Natural killer cell treated with Interleukin-12 subunit alpha and Interleukin-12 subunit beta and Interleukin-15 and Interleukin-18, amount 100 ng/mL, for 72 hours (primary cell): Measurements from ENCODE around the gene FIG4. TPM values are rescaled to one million over a fixed set of nuclear protein-coding genes. Genes with fewer than 3 reads are reported as not detected.
"Not testable (repeated sequence)": the region's sequence is repeated elsewhere in the genome, so short reads cannot be mapped to it uniquely, and the experiment has no call there.

Experiments used
- ATAC-seq, 2 donors: fragments of 150-1000 bp; cut with Tn5 transposase in 1 of 2; sonication (Bioruptor Pico), chemical (Tn5 transposase) in 1 of 2; 2 replicates each; pipeline ENCODE4 v1.10.0; 2021
- DNase-seq: peaks from one replicate; pipeline ENCODE4 v3.0.0; 2022; ENCODE audit warnings: low spot score
- H3K27ac Mint-ChIP-seq, 2 donors: 1 replicate in 1 of 2; 2 replicates in 1 of 2; pipeline ENCODE4 v1.8.0; 2022; ENCODE audit warnings: mixed read lengths in 2 of 2, mild to moderate bottlenecking in 1 of 2, moderate library complexity in 1 of 2
- H3K27me3 Mint-ChIP-seq, 2 donors: 1 replicate in 1 of 2; 2 replicates in 1 of 2; pipeline ENCODE4 v1.8.0; 2022; ENCODE audit warnings: mixed read lengths in 2 of 2
- H3K36me3 Mint-ChIP-seq: one replicate; pipeline ENCODE4 v1.8.0; 2022; ENCODE audit warnings: mixed read lengths
- H3K4me1 Mint-ChIP-seq, 2 donors: 1 replicate in 1 of 2; 2 replicates in 1 of 2; pipeline ENCODE4 v1.8.0; 2022; ENCODE audit warnings: low read depth in 2 of 2, mixed read lengths in 2 of 2, mild to moderate bottlenecking in 1 of 2
- H3K4me3 Mint-ChIP-seq: one replicate; pipeline ENCODE4 v1.8.0; 2022; ENCODE audit warnings: mixed read lengths
- H3K9me3 Mint-ChIP-seq: 2 replicates; pipeline ENCODE4 v1.8.0; 2022; ENCODE audit warnings: mixed read lengths
- total RNA-seq, 2 donors: library from RNA; stranded (reverse); gene quantifications; one replicate each; pipeline ENCODE4 v1.2.3, GENCODE V29; 2022

FIG4 gene
- 10 to 100 TPM in 1 of 2 donors, 1 to 10 TPM in 1; 9.4 to 19.4 TPM for total RNA-seq

GRCh38 chr6:109690737-109691621, at the start of gene FIG4, which contains the start of gene AK9:
Gene FIG4, plus strand, starts transcription at chr6:109691296. Its CDS starts 140 bp downstream, at chr6:109691436.
Gene AK9, minus strand, starts transcription at chr6:109691202. Its CDS starts 15,457 bp downstream, at chr6:109675745.
- H3K27me3 Mint-ChIP-seq = no peaks in the 10 kb centered on the region
- no peaks in the 10 kb centered on the region for H3K9me3 Mint-ChIP-seq
- H3K4me3 Mint-ChIP-seq = peak within 1 kb of the TSS; percentile 87
- H3K36me3 Mint-ChIP-seq = peaks cover 4% of the 10 kb centered on the region
- ATAC-seq (peak; percentile 98 to 99), DNase-seq (peak; percentile 92)
- peaks cover 32 to 34% of the 10 kb centered on the region in 2 donors for H3K4me1 Mint-ChIP-seq
- peak within 1 kb of the TSS; percentile 76 to 95 for H3K27ac Mint-ChIP-seq

GRCh38 chr6:109644131-109644530, 47.0 kb upstream of the FIG4 start:
- no peaks in the 10 kb centered on the region for H3K9me3 Mint-ChIP-seq
- H3K27ac Mint-ChIP-seq = no peak overlapping the region
- ATAC-seq = no peak
- peaks cover 55% of the 10 kb centered on the region for H3K36me3 Mint-ChIP-seq
- no peaks in the 10 kb centered on the region for H3K4me1 Mint-ChIP-seq
- H3K27me3 Mint-ChIP-seq = no peaks in the 10 kb centered on the region
- H3K4me3 Mint-ChIP-seq = no peak overlapping the region
- DNase-seq = no peak

- Mint-ChIP-seq H3K27ac (no peak overlapping the region), H3K27me3 (no peaks in the 10 kb centered on the region), H3K4me1 (no peaks in the 10 kb centered on the region), H3K4me3 (no peak overlapping the region), H3K9me3 (no peaks in the 10 kb centered on the region), H3K36me3 (peaks cover 10% of the 10 kb centered on the region)
- ATAC-seq (no peak), DNase-seq (no peak)
Measured at GRCh38 chr6:109653264-109653663, 37.8 kb upstream of the FIG4 start.

- DNase-seq (no peak), ATAC-seq (no peak)
- no peak overlapping the region for H3K27ac Mint-ChIP-seq
- peaks cover 9% of the 10 kb centered on the region for H3K36me3 Mint-ChIP-seq
- H3K4me1 Mint-ChIP-seq = no peaks in the 10 kb centered on the region
- H3K4me3 Mint-ChIP-seq = no peak overlapping the region
- no peaks in the 10 kb centered on the region for H3K27me3 Mint-ChIP-seq
- H3K9me3 Mint-ChIP-seq = no peaks in the 10 kb centered on the region
Measured at GRCh38 chr6:109655761-109656262, 35.3 kb upstream of the FIG4 start.

- no peak for ATAC-seq
- Mint-ChIP-seq H3K27me3 (no peaks in the 10 kb centered on the region), H3K4me1 (no peaks in the 10 kb centered on the region), H3K4me3 (no peak overlapping the region), H3K36me3 (no peaks in the 10 kb centered on the region), H3K27ac (no peak overlapping the region), H3K9me3 (no peaks in the 10 kb centered on the region)
- no peak for DNase-seq
Measured at GRCh38 chr6:109660526-109661320, 30.4 kb upstream of the FIG4 start.

GRCh38 chr6:109662192-109662591, 28.9 kb upstream of the FIG4 start:
- H3K36me3 Mint-ChIP-seq = no peaks in the 10 kb centered on the region
- H3K4me3 Mint-ChIP-seq = no peak overlapping the region
- DNase-seq (no peak), ATAC-seq (no peak)
- no peak overlapping the region for H3K27ac Mint-ChIP-seq
- no peaks in the 10 kb centered on the region for H3K9me3 Mint-ChIP-seq
- no peaks in the 10 kb centered on the region for H3K4me1 Mint-ChIP-seq
- H3K27me3 Mint-ChIP-seq = no peaks in the 10 kb centered on the region

- Mint-ChIP-seq H3K4me1 (no peaks in the 10 kb centered on the region), H3K27ac (no peak overlapping the region), H3K27me3 (no peaks in the 10 kb centered on the region), H3K36me3 (peaks cover 4% of the 10 kb centered on the region), H3K4me3 (no peak overlapping the region), H3K9me3 (no peaks in the 10 kb centered on the region)
- no peak for ATAC-seq
- no peak for DNase-seq
Measured at GRCh38 chr6:109669811-109670210, 21.3 kb upstream of the FIG4 start.

GRCh38 chr6:109671733-109672132, 19.4 kb upstream of the FIG4 start:
- Mint-ChIP-seq H3K4me3 (no peak overlapping the region), H3K4me1 (no peaks in the 10 kb centered on the region), H3K27ac (no peak overlapping the region), H3K9me3 (peaks cover 2% of the 10 kb centered on the region), H3K27me3 (no peaks in the 10 kb centered on the region), H3K36me3 (peaks cover 6% of the 10 kb centered on the region)
- no peak for DNase-seq
- ATAC-seq = no peak

GRCh38 chr6:109672175-109672574, 18.9 kb upstream of the FIG4 start:
- DNase-seq = no peak
- Mint-ChIP-seq H3K27me3 (no peaks in the 10 kb centered on the region), H3K9me3 (peaks cover 2% of the 10 kb centered on the region), H3K4me3 (no peak overlapping the region), H3K27ac (no peak overlapping the region), H3K4me1 (no peaks in the 10 kb centered on the region), H3K36me3 (peaks cover 8% of the 10 kb centered on the region)
- no peak for ATAC-seq

- Mint-ChIP-seq H3K9me3 (peaks cover 2% of the 10 kb centered on the region), H3K36me3 (peaks cover 8% of the 10 kb centered on the region), H3K4me1 (no peaks in the 10 kb centered on the region), H3K27me3 (no peaks in the 10 kb centered on the region), H3K27ac (no peak overlapping the region), H3K4me3 (no peak overlapping the region)
- ATAC-seq (no peak), DNase-seq (no peak)
Measured at GRCh38 chr6:109672839-109673238, 18.3 kb upstream of the FIG4 start.

GRCh38 chr6:109676724-109677123, 14.4 kb upstream of the FIG4 start:
- DNase-seq (no peak), ATAC-seq (no peak)
- Mint-ChIP-seq H3K27ac (no peak overlapping the region), H3K4me1 (peaks cover 3 to 4% of the 10 kb centered on the region in 2 donors), H3K4me3 (no peak overlapping the region), H3K27me3 (no peaks in the 10 kb centered on the region), H3K9me3 (peaks cover 2% of the 10 kb centered on the region), H3K36me3 (peaks cover 6% of the 10 kb centered on the region)

GRCh38 chr6:109678240-109678639, 12.9 kb upstream of the FIG4 start:
- DNase-seq (no peak), ATAC-seq (no peak)
- peaks cover 3 to 9% of the 10 kb centered on the region in 2 donors for H3K4me1 Mint-ChIP-seq
- no peaks in the 10 kb centered on the region for H3K27me3 Mint-ChIP-seq
- no peak overlapping the region for H3K4me3 Mint-ChIP-seq
- no peak overlapping the region for H3K27ac Mint-ChIP-seq
- peaks cover 8% of the 10 kb centered on the region for H3K36me3 Mint-ChIP-seq
- H3K9me3 Mint-ChIP-seq = peaks cover 2% of the 10 kb centered on the region

- not testable (repeated sequence) for H3K27ac Mint-ChIP-seq, H3K9me3 Mint-ChIP-seq, H3K4me1 Mint-ChIP-seq, H3K36me3 Mint-ChIP-seq, ATAC-seq, H3K27me3 Mint-ChIP-seq, H3K4me3 Mint-ChIP-seq, DNase-seq
Measured at GRCh38 chr6:109678661-109679505, 12.2 kb upstream of the FIG4 start.
